Measurements from ENCODE around the gene SMIM44. TPM values are rescaled to one million over a fixed set of nuclear protein-coding genes. Genes with fewer than 3 reads are reported as not detected.
A peak's percentile ranks its signal among the peaks of the same experiment; 100 is the strongest.
"Not testable (repeated sequence)": the region's sequence is repeated elsewhere in the genome, so short reads cannot be mapped to it uniquely, and the experiment has no call there.

Gene SMIM44
- total and polyA plus RNA-seq, 7 experiments from 2014 or later, result not detected

DNA sequence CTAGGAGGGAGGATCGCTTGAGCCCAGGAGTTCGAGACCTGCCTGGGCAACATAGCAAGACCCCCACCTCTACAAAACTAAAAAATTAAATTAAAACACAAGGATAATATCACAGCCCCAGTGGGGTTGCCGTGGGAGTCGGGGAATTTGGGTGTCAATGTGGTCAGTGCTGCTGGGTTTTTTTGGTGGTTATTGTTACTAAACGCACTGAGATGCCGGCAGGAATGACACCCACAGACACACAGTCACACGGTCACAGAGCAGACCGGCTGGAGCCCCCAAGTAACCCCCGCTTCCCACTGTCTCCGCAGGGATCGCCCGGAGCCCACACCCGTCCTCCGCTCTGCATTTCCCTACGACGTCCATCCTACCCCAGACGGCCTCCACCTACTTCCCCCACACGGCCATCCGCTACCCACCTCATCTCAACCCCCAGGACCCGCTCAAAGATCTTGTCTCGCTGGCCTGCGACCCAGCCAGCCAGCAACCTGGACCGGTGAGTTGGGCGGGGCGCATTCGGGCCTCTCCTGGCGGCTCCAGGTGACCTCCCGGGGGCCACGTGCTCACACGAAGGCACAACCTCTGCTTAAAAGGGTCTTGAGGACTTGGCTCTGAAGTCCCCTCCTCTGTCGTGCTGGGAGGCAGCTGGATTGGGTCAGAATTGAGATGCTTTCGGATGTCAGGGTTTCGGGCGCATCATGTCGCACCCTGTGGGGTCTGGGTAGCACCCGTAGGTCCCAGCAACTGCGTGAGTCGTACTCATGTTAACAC is 30.9 kb downstream of the SMIM44 start:
- Histone ChIP-seq H3K36me3 (ENCODE audit: control insufficient read depth in 2 of 3, insufficient read depth in 3 of 3, low read length in 3 of 3) (peaks cover 0 to 64% (median 3%) of the 10 kb centered on the region in 3 experiments), H3K27me3 (ENCODE audit: control insufficient read depth in 2 of 2, insufficient read depth in 2 of 2, low read length in 2 of 2) (no peaks in the 10 kb centered on the region), H3K9me3 (ENCODE audit: control insufficient read depth in 2 of 3, low read length in 3 of 3) (no peaks in the 10 kb centered on the region), H3K4me3 (ENCODE audit: low read length) (no peak overlapping the region), H3K27ac (ENCODE audit: low read depth, low read length) (no peak overlapping the region), H3K4me1 (ENCODE audit: control insufficient read depth in 2 of 2, insufficient read depth in 2 of 2, low read length in 2 of 2) (no peaks in the 10 kb centered on the region)
- H3K36me3 Mint-ChIP-seq, result peaks cover 0 to 13% (median 6%) of the 10 kb centered on the region in 5 donors
- DNase-seq, result no peak
- H3K4me1 Mint-ChIP-seq, result no peaks in the 10 kb centered on the region
- no peaks in the 10 kb centered on the region for H3K9me3 Mint-ChIP-seq
- H3K4me3 Mint-ChIP-seq, result no peak overlapping the region
- H3K27me3 Mint-ChIP-seq, result no peaks in the 10 kb centered on the region
- ChIA-PET POLR2A (interaction anchor here (0.6 kb wide), 1 partner anchor 230 kb away, joined by 3 read pairs; no protein-coding TSS in a partner anchor), CTCF (no interaction called here)
- H3K27ac Mint-ChIP-seq, result no peak overlapping the region
- intact Hi-C loops (cut with micrococcal nuclease), result no loop called here
- no peak for ATAC-seq

GRCh38 chr19:3451451-3451866 is 31.8 kb downstream of the SMIM44 start:
- no peak overlapping the region for H3K4me3 ChIP-seq (ENCODE audit: low read length)
- CTCF ChIA-PET, result no interaction called here
- no peak overlapping the region for H3K27ac ChIP-seq (ENCODE audit: low read depth, low read length)
- no peaks in the 10 kb centered on the region for H3K9me3 ChIP-seq (ENCODE audit: control insufficient read depth in 2 of 3, low read length in 3 of 3)
- H3K27me3 ChIP-seq (ENCODE audit: control insufficient read depth in 2 of 2, insufficient read depth in 2 of 2, low read length in 2 of 2), result no peaks in the 10 kb centered on the region
- POLR2A ChIA-PET, result no interaction called here
- no peaks in the 10 kb centered on the region for H3K4me1 Mint-ChIP-seq
- H3K36me3 Mint-ChIP-seq, result peaks cover 0 to 13% (median 6%) of the 10 kb centered on the region in 5 donors
- H3K4me1 ChIP-seq (ENCODE audit: control insufficient read depth in 2 of 2, insufficient read depth in 2 of 2, low read length in 2 of 2), result no peaks in the 10 kb centered on the region
- no peaks in the 10 kb centered on the region for H3K9me3 Mint-ChIP-seq
- intact Hi-C loops (cut with micrococcal nuclease), result no loop called here
- no peak for DNase-seq
- no peak overlapping the region for H3K4me3 Mint-ChIP-seq
- no peak for ATAC-seq
- H3K36me3 ChIP-seq (ENCODE audit: control insufficient read depth in 2 of 3, insufficient read depth in 3 of 3, low read length in 3 of 3), result peaks cover 0 to 57% (median 3%) of the 10 kb centered on the region in 3 experiments
- no peak overlapping the region for H3K27ac Mint-ChIP-seq
- H3K27me3 Mint-ChIP-seq, result no peaks in the 10 kb centered on the region

GRCh38 chr19:3450796-3451411 is 32.3 kb downstream of the SMIM44 start:
- Mint-ChIP-seq H3K27me3 (no peaks in the 10 kb centered on the region), H3K27ac (no peak overlapping the region), H3K36me3 (peaks cover 0 to 13% (median 6%) of the 10 kb centered on the region in 5 donors), H3K9me3 (no peaks in the 10 kb centered on the region), H3K4me1 (no peaks in the 10 kb centered on the region), H3K4me3 (no peak overlapping the region)
- ChIA-PET POLR2A (no interaction called here), CTCF (interaction anchor here (0.8 kb wide), 1 partner anchor 64 kb away, joined by 6 read pairs; no protein-coding TSS in a partner anchor)
- intact Hi-C loops (cut with micrococcal nuclease), result no loop called here
- Histone ChIP-seq H3K27ac (ENCODE audit: low read depth, low read length) (no peak overlapping the region), H3K9me3 (ENCODE audit: control insufficient read depth in 2 of 3, low read length in 3 of 3) (no peaks in the 10 kb centered on the region), H3K36me3 (ENCODE audit: control insufficient read depth in 2 of 3, insufficient read depth in 3 of 3, low read length in 3 of 3) (peaks cover 0 to 60% (median 3%) of the 10 kb centered on the region in 3 experiments), H3K4me1 (ENCODE audit: control insufficient read depth in 2 of 2, insufficient read depth in 2 of 2, low read length in 2 of 2) (no peaks in the 10 kb centered on the region), H3K4me3 (ENCODE audit: low read length) (no peak overlapping the region), H3K27me3 (ENCODE audit: control insufficient read depth in 2 of 2, insufficient read depth in 2 of 2, low read length in 2 of 2) (no peaks in the 10 kb centered on the region)
- ATAC-seq, result peak; percentile 37
- no peak for DNase-seq

- Histone ChIP-seq H3K4me3 (ENCODE audit: low read length) (no peak overlapping the region), H3K4me1 (ENCODE audit: control insufficient read depth in 2 of 2, insufficient read depth in 2 of 2, low read length in 2 of 2) (no peaks in the 10 kb centered on the region), H3K36me3 (ENCODE audit: control insufficient read depth in 2 of 3, insufficient read depth in 3 of 3, low read length in 3 of 3) (peaks cover 0 to 58% (median 0%) of the 10 kb centered on the region in 3 experiments), H3K27ac (ENCODE audit: low read depth, low read length) (no peak overlapping the region), H3K9me3 (ENCODE audit: control insufficient read depth in 2 of 3, low read length in 3 of 3) (no peaks in the 10 kb centered on the region), H3K27me3 (ENCODE audit: control insufficient read depth in 2 of 2, insufficient read depth in 2 of 2, low read length in 2 of 2) (no peaks in the 10 kb centered on the region)
- CTCF ChIA-PET, result no interaction called here
- POLR2A ChIA-PET, result no interaction called here
- ATAC-seq (no peak), DNase-seq (no peak)
- no peaks in the 10 kb centered on the region for H3K9me3 Mint-ChIP-seq
- H3K4me3 Mint-ChIP-seq, result no peak overlapping the region
- H3K27me3 Mint-ChIP-seq, result no peaks in the 10 kb centered on the region
- H3K27ac Mint-ChIP-seq, result no peak overlapping the region
- intact Hi-C loops (cut with micrococcal nuclease), result no loop called here
- H3K4me1 Mint-ChIP-seq, result peaks cover 0 to 10% (median 4%) of the 10 kb centered on the region in 7 donors
- peaks cover 0 to 13% (median 6%) of the 10 kb centered on the region in 5 donors for H3K36me3 Mint-ChIP-seq
These were observed 34.5 kb downstream of the SMIM44 start for GRCh38 chr19:3448616-3449334.

- peaks cover 0 to 14% (median 6%) of the 10 kb centered on the region in 7 donors for H3K4me1 Mint-ChIP-seq
- H3K27me3 Mint-ChIP-seq; H3K27me3 ChIP-seq (ENCODE audit: control insufficient read depth in 2 of 2, insufficient read depth in 2 of 2, low read length in 2 of 2); DNase-seq; H3K4me1 ChIP-seq (ENCODE audit: control insufficient read depth in 2 of 2, insufficient read depth in 2 of 2, low read length in 2 of 2); H3K4me3 Mint-ChIP-seq; H3K9me3 Mint-ChIP-seq; CTCF ChIA-PET; H3K27ac Mint-ChIP-seq; POLR2A ChIA-PET; ATAC-seq; H3K27ac ChIP-seq (ENCODE audit: low read depth, low read length); H3K4me3 ChIP-seq (ENCODE audit: low read length); intact Hi-C loops (cut with micrococcal nuclease); H3K36me3 Mint-ChIP-seq; H3K9me3 ChIP-seq (ENCODE audit: control insufficient read depth in 2 of 3, low read length in 3 of 3): not testable (repeated sequence)
- H3K36me3 ChIP-seq (ENCODE audit: control insufficient read depth in 2 of 3, insufficient read depth in 3 of 3, low read length in 3 of 3), result peaks cover 0 to 39% (median 0%) of the 10 kb centered on the region in 3 experiments
These were observed 36.6 kb downstream of the SMIM44 start for GRCh38 chr19:3446657-3447056.

DNA sequence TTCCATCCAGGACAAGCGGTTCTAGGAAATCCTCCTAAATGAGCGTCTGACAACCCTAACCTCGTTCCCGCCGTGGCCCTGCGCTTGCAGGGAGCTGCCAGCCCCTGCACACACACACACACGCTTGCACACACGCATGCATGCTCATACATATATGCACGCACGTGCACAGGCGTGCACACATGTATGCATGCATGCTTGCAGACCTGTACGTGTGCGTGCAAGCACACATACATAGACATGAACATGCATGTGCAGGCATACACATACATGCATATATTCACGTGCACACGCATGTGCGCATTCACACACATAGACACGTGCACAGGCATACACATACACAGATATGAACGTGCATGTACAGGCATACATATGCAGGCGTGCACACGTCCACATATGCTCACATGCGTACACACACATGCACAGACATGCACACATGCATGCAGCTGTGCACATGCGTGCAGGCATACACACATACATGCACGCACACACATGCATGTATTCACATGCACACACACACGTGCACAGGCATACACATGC is 38.5 kb downstream of the SMIM44 start:
- Histone ChIP-seq H3K9me3 (ENCODE audit: control insufficient read depth in 2 of 3, low read length in 3 of 3) (no peaks in the 10 kb centered on the region), H3K36me3 (ENCODE audit: control insufficient read depth in 2 of 3, insufficient read depth in 3 of 3, low read length in 3 of 3) (peaks cover 0 to 31% (median 0%) of the 10 kb centered on the region in 3 experiments), H3K4me3 (ENCODE audit: low read length) (no peak overlapping the region), H3K27ac (ENCODE audit: low read depth, low read length) (no peak overlapping the region), H3K4me1 (ENCODE audit: control insufficient read depth in 2 of 2, insufficient read depth in 2 of 2, low read length in 2 of 2) (no peaks in the 10 kb centered on the region), H3K27me3 (ENCODE audit: control insufficient read depth in 2 of 2, insufficient read depth in 2 of 2, low read length in 2 of 2) (no peaks in the 10 kb centered on the region)
- Mint-ChIP-seq H3K27ac (no peak overlapping the region), H3K4me3 (peak overlapping the region in 2 of 10 donors; percentile 12 to 45), H3K4me1 (peaks cover 0 to 14% (median 7%) of the 10 kb centered on the region in 7 donors), H3K36me3 (no peaks in the 10 kb centered on the region), H3K27me3 (no peaks in the 10 kb centered on the region), H3K9me3 (no peaks in the 10 kb centered on the region)
- ATAC-seq, result no peak
- CTCF ChIA-PET, result interaction anchor here (0.6 to 1.0 kb wide), 2 partner anchors 28 to 139 kb away, joined by 3 to 4 read pairs; no protein-coding TSS in a partner anchor
- POLR2A ChIA-PET, result no interaction called here
- DNase-seq, result no peak
- intact Hi-C loops (cut with micrococcal nuclease), result no loop called here

All from naive thymus-derived CD4-positive, alpha-beta T cell (primary cell).